GM18951 (cell line): ENCODE measurements around the gene PTPRN2.

Experiments used
- POLR2A ChIP-seq: IDR thresholded peaks from 4 replicates; pipeline ENCODE4 v1.6.1; 2011; ENCODE audit warnings: mild to moderate bottlenecking; ENCODE audit not compliant: insufficient read length, insufficient read depth; ENCODE audit errors: extremely low read depth
- in situ Hi-C: fragments of 300-500 bp; cut with MboI; formaldehyde crosslinking; loops from one replicate; pipeline ENCODE4 v1.12.0; 2022; ENCODE audit warnings: low sequenced_read_pairs, mixed read lengths, inconsistent platforms; ENCODE audit not compliant: unreplicated experiment

The PTPRN2 gene

GRCh38 chr7:158077151-158077840 is 510.3 kb downstream of the PTPRN2 start:
- in situ Hi-C loops: no loop called here
- TF ChIP-seq POLR2A: no peak

GRCh38 chr7:158076656-158077055 is 511.0 kb downstream of the PTPRN2 start:
- no peak for TF ChIP-seq POLR2A
- in situ Hi-C loops: no loop called here

- in situ Hi-C loops: no loop called here
- TF ChIP-seq POLR2A: no peak
These were observed 511.4 kb downstream of the PTPRN2 start for GRCh38 chr7:158076215-158076614.

- no peak for TF ChIP-seq POLR2A
- in situ Hi-C loops: no loop called here
These were observed 512.0 kb downstream of the PTPRN2 start for GRCh38 chr7:158075633-158076001.

- in situ Hi-C loops: no loop called here
- TF ChIP-seq POLR2A: no peak
These were observed 512.6 kb downstream of the PTPRN2 start for GRCh38 chr7:158074896-158075632.

GRCh38 chr7:158073845-158074840 is 513.5 kb downstream of the PTPRN2 start:
- no peak for TF ChIP-seq POLR2A
- in situ Hi-C loops: no loop called here

- in situ Hi-C loops: no loop called here
- no peak for TF ChIP-seq POLR2A
These were observed 514.5 kb downstream of the PTPRN2 start for GRCh38 chr7:158072991-158073730.

- TF ChIP-seq POLR2A: no peak
- in situ Hi-C loops: no loop called here
These were observed 517.3 kb downstream of the PTPRN2 start for GRCh38 chr7:158070222-158070920.

- no peak for TF ChIP-seq POLR2A
- in situ Hi-C loops: no loop called here
These were observed 518.8 kb downstream of the PTPRN2 start for GRCh38 chr7:158068853-158069252.

- no peak for TF ChIP-seq POLR2A
- in situ Hi-C loops: no loop called here
These were observed 519.6 kb downstream of the PTPRN2 start for GRCh38 chr7:158067931-158068482.

GRCh38 chr7:158067219-158067930 is 520.2 kb downstream of the PTPRN2 start:
- no peak for TF ChIP-seq POLR2A

More at GRCh38 chr7:158067219-158067930, 520.2 kb downstream of the PTPRN2 start:
- in situ Hi-C loops: no loop called here
